SIG-M5 treated with dmso at 0.1 percent for 504 hours (cell line): Measurements from ENCODE around the gene CIB4.

Experiments
- DNase-seq: peaks from one replicate; lab custom pipeline; 2025; ENCODE audit not compliant: unreplicated experiment; lab: John Stamatoyannopoulos, UW

The CIB4 gene

GRCh38 chr2:26555246-26556133, 85.7 kb downstream of the CIB4 start:
- peak; percentile 8 for DNase-seq

- no peak for DNase-seq
Observed at GRCh38 chr2:26552641-26553374, 88.4 kb downstream of the CIB4 start.

GRCh38 chr2:26550276-26551015, 90.7 kb downstream of the CIB4 start:
- no peak for DNase-seq

GRCh38 chr2:26542676-26543505, 98.3 kb downstream of the CIB4 start:
- no peak for DNase-seq

GRCh38 chr2:26542194-26542455, 99.0 kb downstream of the CIB4 start:
- no peak for DNase-seq

GRCh38 chr2:26541401-26542193, 99.6 kb downstream of the CIB4 start:
- DNase-seq: no peak

- DNase-seq: no peak
Observed at GRCh38 chr2:26540961-26541360, 100.2 kb downstream of the CIB4 start.

GRCh38 chr2:26540306-26540705, 100.9 kb downstream of the CIB4 start:
- DNase-seq: no peak

GRCh38 chr2:26537826-26538475, 103.2 kb downstream of the CIB4 start:
- DNase-seq: no peak

GRCh38 chr2:26537069-26537825, 103.9 kb downstream of the CIB4 start:
- DNase-seq: no peak

- DNase-seq: no peak
Observed at GRCh38 chr2:26536371-26537068, 104.6 kb downstream of the CIB4 start.

GRCh38 chr2:26535663-26536275, 105.4 kb downstream of the CIB4 start:
- DNase-seq: no peak

GRCh38 chr2:26534865-26535662, 106.1 kb downstream of the CIB4 start:
- no peak for DNase-seq

GRCh38 chr2:26534098-26534864, 106.9 kb downstream of the CIB4 start:
- no peak for DNase-seq

GRCh38 chr2:26533661-26534060, 107.5 kb downstream of the CIB4 start:
- DNase-seq: no peak
